H9 (cell line): ENCODE results near the gene ARHGEF10L. TPM values are rescaled to one million over a fixed set of nuclear protein-coding genes. Genes with fewer than 3 reads are reported as not detected.

Experiments used
- DNase-seq: peaks from one replicate; pipeline ENCODE4 v3.0.0-alpha.2; 2017
- H2AFZ ChIP-seq: one replicate; pipeline ENCODE4 v1.6.1; 2013; ENCODE audit warnings: mild to moderate bottlenecking, low read length, control low read depth, moderate library complexity
- H2AK5ac ChIP-seq: 2 replicates; pipeline ENCODE4 v1.6.1; 2013; ENCODE audit warnings: low read length, control low read depth, mixed read lengths; ENCODE audit not compliant: insufficient read length
- H2BK120ac ChIP-seq: one replicate; pipeline ENCODE4 v1.6.1; 2013; ENCODE audit warnings: low read depth, mild to moderate bottlenecking, low read length, control low read depth, inconsistent platforms; ENCODE audit not compliant: poor library complexity, severe bottlenecking
- H2BK12ac ChIP-seq: 2 replicates; pipeline ENCODE4 v1.6.1; 2013; ENCODE audit warnings: low read length, control low read depth, mixed read lengths, low read depth; ENCODE audit not compliant: insufficient read length
- H2BK15ac ChIP-seq: 2 replicates; pipeline ENCODE4 v1.6.1; 2013; ENCODE audit warnings: low read depth, low read length, control low read depth
- H2BK20ac ChIP-seq: one replicate; pipeline ENCODE4 v1.6.1; 2013; ENCODE audit warnings: low read depth, mild to moderate bottlenecking, low read length, control low read depth, inconsistent platforms; ENCODE audit not compliant: poor library complexity, severe bottlenecking
- H2BK5ac ChIP-seq: 2 replicates; pipeline ENCODE4 v1.6.1; 2013; ENCODE audit warnings: low read length, control low read depth, mixed read lengths; ENCODE audit not compliant: insufficient read length
- H3K14ac ChIP-seq: 2 replicates; pipeline ENCODE4 v1.6.1; 2013; ENCODE audit warnings: low read length, control low read depth; ENCODE audit not compliant: insufficient read depth
- H3K18ac ChIP-seq: 2 replicates; pipeline ENCODE4 v1.6.1; 2013; ENCODE audit warnings: low read depth, mild to moderate bottlenecking, mixed read lengths, low read length, control low read depth; ENCODE audit not compliant: insufficient read length
- H3K23ac ChIP-seq: 2 replicates; pipeline ENCODE4 v1.6.1; 2013; ENCODE audit warnings: low read length, control low read depth, mixed read lengths, low read depth; ENCODE audit not compliant: insufficient read length
- H3K23me2 ChIP-seq: 2 replicates; pipeline ENCODE4 v1.6.1; 2013; ENCODE audit warnings: low read depth, mild to moderate bottlenecking, mixed read lengths, low read length, control low read depth; ENCODE audit not compliant: insufficient read length, poor library complexity, severe bottlenecking
- H3K27ac ChIP-seq: 2 replicates; pipeline ENCODE4 v1.5.1; 2013; ENCODE audit warnings: low read length, control low read depth, mixed read lengths, low read depth; ENCODE audit not compliant: insufficient read length
- H3K27me3 ChIP-seq: 2 replicates; pipeline ENCODE4 v1.6.1; 2013; ENCODE audit warnings: low read length, control low read depth, inconsistent platforms; ENCODE audit not compliant: insufficient read depth
- H3K4ac ChIP-seq: 2 replicates; pipeline ENCODE4 v1.6.1; 2013; ENCODE audit warnings: low read depth, mild to moderate bottlenecking, control low read depth, inconsistent platforms, low read length, moderate library complexity
- H3K4me1 ChIP-seq: 2 replicates; pipeline ENCODE4 v1.6.1; 2013; ENCODE audit warnings: low read length, control low read depth, inconsistent platforms; ENCODE audit not compliant: insufficient read depth
- H3K4me2 ChIP-seq: 2 replicates; pipeline ENCODE4 v1.6.1; 2013; ENCODE audit warnings: low read length, control low read depth, mixed read lengths; ENCODE audit not compliant: insufficient read length, insufficient read depth
- H3K56ac ChIP-seq: 2 replicates; pipeline ENCODE4 v1.6.1; 2013; ENCODE audit warnings: low read depth, mild to moderate bottlenecking, mixed read lengths, low read length, control low read depth; ENCODE audit not compliant: insufficient read length
- H3K79me1 ChIP-seq: 2 replicates; pipeline ENCODE4 v1.6.1; 2013; ENCODE audit warnings: low read depth, mild to moderate bottlenecking, moderate library complexity, low read length, control low read depth, inconsistent platforms; ENCODE audit not compliant: insufficient read depth, poor library complexity, severe bottlenecking
- H3K79me2 ChIP-seq: 2 replicates; pipeline ENCODE4 v1.6.1; 2013; ENCODE audit warnings: low read length, control low read depth, inconsistent platforms; ENCODE audit not compliant: insufficient read depth
- H3K9ac ChIP-seq: 2 replicates; pipeline ENCODE4 v1.6.1; 2013; ENCODE audit warnings: low read length, control low read depth, mixed read lengths; ENCODE audit not compliant: insufficient read length; ENCODE audit errors: extremely low read depth
- H3K9me3 ChIP-seq: one replicate; pipeline ENCODE4 v1.6.1; 2013; ENCODE audit warnings: low read depth, low read length, inconsistent platforms; ENCODE audit not compliant: control insufficient read depth
- H3T11ph ChIP-seq: one replicate; pipeline ENCODE4 v1.6.1; 2013; ENCODE audit warnings: mild to moderate bottlenecking, low read length, control low read depth, inconsistent platforms
- H4K20me1 ChIP-seq: one replicate; pipeline ENCODE4 v1.6.1; 2013; ENCODE audit not compliant: control insufficient read depth, insufficient read length, insufficient read depth
- H4K5ac ChIP-seq: 2 replicates; pipeline ENCODE4 v1.6.1; 2013; ENCODE audit warnings: low read depth, mild to moderate bottlenecking, mixed read lengths, low read length, control low read depth; ENCODE audit not compliant: insufficient read length
- H4K8ac ChIP-seq: replicated peaks from 2 replicates; pipeline ENCODE4 v1.6.1; 2013; ENCODE audit warnings: low read length, control low read depth, mixed read lengths, low read depth; ENCODE audit not compliant: insufficient read length
- H4K91ac ChIP-seq: 2 replicates; pipeline ENCODE4 v1.6.1; 2013; ENCODE audit warnings: low read depth, mild to moderate bottlenecking, moderate library complexity, mixed read lengths, low read length, control low read depth; ENCODE audit not compliant: insufficient read length
- H3K27ac Mint-ChIP-seq, 3 experiments: 2 replicates in 2 of 3; 3 replicates in 1 of 3; pipeline ENCODE4 v1.8.0; 2020 to 2021; ENCODE audit warnings: mixed read lengths in 3 of 3, mild to moderate bottlenecking in 1 of 3, moderate library complexity in 1 of 3
- H3K27me3 Mint-ChIP-seq: 2 replicates; pipeline ENCODE4 v1.8.0; 2021; ENCODE audit warnings: low read depth, mild to moderate bottlenecking, moderate library complexity, mixed read lengths
- H3K36me3 Mint-ChIP-seq, 3 experiments: 2 replicates in 2 of 3; 3 replicates in 1 of 3; pipeline ENCODE4 v1.8.0; 2020 to 2021; ENCODE audit warnings: low read depth in 3 of 3, mixed read lengths in 3 of 3; ENCODE audit not compliant: insufficient read depth in 1 of 3
- H3K4me1 Mint-ChIP-seq, 2 experiments: 2 replicates each; pipeline ENCODE4 v1.8.0; 2020; ENCODE audit warnings: mixed read lengths in 2 of 2
- H3K4me3 Mint-ChIP-seq, 2 experiments: 2 replicates in 1 of 2; 3 replicates in 1 of 2; pipeline ENCODE4 v1.8.0; 2020 to 2021; ENCODE audit warnings: mild to moderate bottlenecking in 2 of 2, mixed read lengths in 2 of 2, moderate library complexity in 1 of 2
- H3K9me3 Mint-ChIP-seq, 2 experiments: 2 replicates in 1 of 2; 3 replicates in 1 of 2; pipeline ENCODE4 v1.8.0; 2020; ENCODE audit warnings: mild to moderate bottlenecking in 2 of 2, mixed read lengths in 2 of 2, moderate library complexity in 1 of 2
- CTCF ChIP-seq: fragments of 200-600 bp; sonication (generic); conservative IDR thresholded peaks from 3 replicates; pipeline ENCODE4 v1.8.0; 2021; ENCODE audit warnings: antibody characterized with exemption, mild to moderate bottlenecking
- WGBS: extraction: QIAGEN DNeasy Blood & Tissue Kit; methylation state at CpG from one replicate; pipeline ENCODE4 v1.1.7; 2013; ENCODE audit warnings: missing lambda C conversion rate, low lambda C conversion rate, mixed read lengths; ENCODE audit not compliant: insufficient read length; ENCODE audit errors: extremely low coverage; 5-methylcytosine and 5-hydroxymethylcytosine counted together
- total RNA-seq: library from RNA; stranded (reverse); gene quantifications from 2 replicates; pipeline ENCODE4 v1.2.1, GENCODE V29; 2021

ARHGEF10L gene
- total RNA-seq, 1 experiment from 2014 or later, result 20.2 TPM

DNA sequence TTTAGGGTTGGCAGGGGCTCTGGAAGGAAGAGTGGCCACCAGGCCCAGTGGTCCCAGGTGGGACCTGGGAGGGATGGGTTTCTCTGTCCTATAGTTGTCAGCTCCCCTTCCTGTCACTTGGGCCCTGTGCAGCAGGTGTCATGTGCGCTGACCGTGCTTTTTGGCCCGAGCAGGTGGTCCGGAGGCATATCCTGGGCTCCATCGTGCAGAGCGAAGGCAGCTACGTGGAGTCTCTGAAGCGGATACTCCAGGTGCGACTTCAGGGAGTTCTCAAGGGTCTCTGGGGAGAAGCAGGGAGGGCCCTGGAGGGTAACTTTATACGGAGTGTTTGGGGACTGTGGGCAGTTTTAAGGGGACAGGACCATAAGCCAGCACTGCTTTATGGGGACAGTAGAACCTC is 82.2 kb downstream of the ARHGEF10L start:
- Histone ChIP-seq H3K4me1 (no peaks in the 10 kb centered on the region), H3K27me3 (no peaks in the 10 kb centered on the region), H3K79me1 (no peaks in the 10 kb centered on the region), H2BK120ac (no peak overlapping the region), H2AK5ac (no peak overlapping the region), H3T11ph (no peak overlapping the region), H3K9me3 (no peaks in the 10 kb centered on the region), H3K79me2 (no peaks in the 10 kb centered on the region), H3K9ac (no peak overlapping the region), H3K27ac (no peak overlapping the region), H4K20me1 (peaks cover 2% of the 10 kb centered on the region), H2BK20ac (no peak overlapping the region), H3K18ac (no peak overlapping the region), H2AFZ (no peak overlapping the region), H4K91ac (no peak overlapping the region), H2BK5ac (no peak overlapping the region), H3K4ac (no peak overlapping the region), H3K14ac (no peak overlapping the region), H2BK15ac (no peak overlapping the region), H3K23ac (no peak overlapping the region), H4K8ac (no peak overlapping the region), H4K5ac (no peak overlapping the region), H2BK12ac (no peak overlapping the region), H3K4me2 (no peak overlapping the region), H3K56ac (no peak overlapping the region), H3K23me2 (no peaks in the 10 kb centered on the region)
- no peaks in the 10 kb centered on the region for H3K4me1 Mint-ChIP-seq
- no peak overlapping the region for H3K4me3 Mint-ChIP-seq
- WGBS, result no CpG with 5 or more reads among the region's 10 CpGs
- TF ChIP-seq CTCF, result no peak
- H3K27ac Mint-ChIP-seq, result peak overlapping the region in 1 of 3 experiments; percentile 8; a peak in 1 of 7 replicates
- H3K9me3 Mint-ChIP-seq, result no peaks in the 10 kb centered on the region
- peaks cover 7 to 47% (median 31%) of the 10 kb centered on the region in 3 experiments; a peak in 6 of 7 replicates for H3K36me3 Mint-ChIP-seq
- DNase-seq, result no peak
- H3K27me3 Mint-ChIP-seq, result no peaks in the 10 kb centered on the region; the same call in 1 of the 2 replicates
